NCI-H524 (cell line): Measurements from ENCODE around the gene RHOA.

Source experiments
- DNase-seq, 2 experiments: peaks; one replicate each; lab custom pipeline; 2025; lab: John Stamatoyannopoulos, UW

The RHOA gene

GRCh38 chr3:49324768-49325167, 87.0 kb downstream of the RHOA start:
- no peak for DNase-seq

GRCh38 chr3:49316696-49317457, 94.9 kb downstream of the RHOA start:
- no peak for DNase-seq

DNA sequence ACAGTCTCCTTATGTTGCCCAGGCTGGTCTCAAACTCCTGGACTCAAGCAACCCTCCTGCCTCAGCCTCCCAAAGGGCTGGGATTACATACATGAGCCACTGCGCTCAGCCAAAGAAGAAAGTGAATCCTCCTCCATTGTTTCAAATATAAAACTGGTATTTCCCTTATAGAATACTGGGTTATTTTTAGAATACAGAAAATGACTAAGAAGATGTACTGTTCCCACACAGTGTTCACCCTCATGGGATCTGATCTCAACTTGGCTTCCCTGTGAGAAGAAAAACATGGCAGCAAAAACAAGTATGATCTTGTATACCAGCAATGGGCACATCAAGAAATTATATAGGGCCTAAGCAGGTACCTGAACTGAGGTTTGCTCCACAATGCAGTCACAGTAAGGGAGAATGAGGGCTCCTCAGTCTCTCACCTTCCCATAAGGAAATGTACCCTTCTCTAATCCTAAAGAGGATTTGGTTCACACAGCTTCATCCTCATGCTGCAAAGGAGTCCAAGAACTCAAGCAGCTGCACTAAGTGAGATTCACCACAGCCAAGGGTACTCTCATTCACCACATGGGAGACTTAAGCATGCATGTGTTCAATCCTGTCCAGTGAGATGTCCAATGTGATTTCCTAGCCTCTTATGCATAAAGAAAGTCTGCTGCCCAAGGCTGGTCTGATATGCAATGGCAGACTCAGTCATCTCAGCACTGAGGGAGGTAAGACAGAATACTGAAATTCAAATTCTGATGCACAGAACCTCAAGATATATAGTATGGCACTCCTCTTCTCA, 97.7 kb downstream of the RHOA start:
- DNase-seq, result no peak

- DNase-seq, result no peak
These were observed 100.5 kb downstream of the RHOA start for GRCh38 chr3:49311283-49311682.

GRCh38 chr3:49310677-49311076, 101.1 kb downstream of the RHOA start:
- no peak for DNase-seq
